ENCODE results near the gene EMX1.

GRCh38 chr2:72932805-72933204, 15.5 kb downstream of the EMX1 start:
- no peak for TF ChIP-seq CTCF (IDR thresholded peaks at IDR 0.05; ENCODE audit: insufficient read depth, low read length)
- TF ChIP-seq GABPA (IDR thresholded peaks at IDR 0.05; ENCODE audit: low read depth) = no peak
- no peak for TF ChIP-seq POLR2AphosphoS5 (IDR thresholded peaks at IDR 0.05; ENCODE audit: low read depth)
